GM12878 (cell line): ENCODE data around the gene RNU2-63P.

Experiments used
- CEBPB ChIP-seq, 2 experiments: fragments of 150-350 bp in 1 of 2; IDR thresholded peaks; 2 replicates each; pipeline ENCODE4 v1.6.1; 2012 to 2014; ENCODE audit warnings: low read depth in 2 of 2, low read length in 2 of 2, borderline replicate concordance in 1 of 2, inconsistent platforms in 1 of 2
- CHD2 ChIP-seq: IDR thresholded peaks from 2 replicates; pipeline ENCODE4 v1.6.1; 2011; ENCODE audit warnings: low read depth, low read length, improper control_type of control experiment, borderline replicate concordance
- CTCF ChIP-seq, 3 experiments: IDR thresholded peaks in 2 of 3; conservative IDR thresholded peaks in 1 of 3; 2 replicates each; pipeline ENCODE4 v1.5.1; 2011; ENCODE audit warnings: low read depth in 3 of 3, low read length in 3 of 3, mild to moderate bottlenecking in 3 of 3, control low read depth in 2 of 3, moderate library complexity in 2 of 3, inconsistent platforms in 1 of 3, mixed read lengths in 1 of 3; ENCODE audit not compliant: control insufficient read depth in 2 of 3, insufficient read depth in 1 of 3; ENCODE audit errors: extremely low read depth in 1 of 3
- JUNB ChIP-seq: IDR thresholded peaks from 2 replicates; pipeline ENCODE4 v1.6.1; 2016; ENCODE audit warnings: antibody characterized with exemption, mild to moderate bottlenecking
- MYC ChIP-seq: IDR thresholded peaks from 2 replicates; pipeline ENCODE4 v1.6.1; 2011; ENCODE audit warnings: mild to moderate bottlenecking, low read length, moderate library complexity, inconsistent platforms; ENCODE audit not compliant: insufficient read depth, insufficient replicate concordance, insufficient read length, severe bottlenecking
- PBX3 ChIP-seq: IDR thresholded peaks from 2 replicates; pipeline ENCODE4 v1.6.1; 2011; ENCODE audit warnings: mild to moderate bottlenecking, low read depth, low read length, moderate library complexity; ENCODE audit not compliant: insufficient replicate concordance
- POLR2AphosphoS2 ChIP-seq: IDR thresholded peaks from 2 replicates; pipeline ENCODE4 v1.6.1; 2011; ENCODE audit warnings: low read depth, mild to moderate bottlenecking, low read length, improper control_type of control experiment, moderate library complexity
- POLR2AphosphoS5 ChIP-seq: IDR thresholded peaks from 2 replicates; pipeline ENCODE4 v1.6.1; 2011; ENCODE audit warnings: mild to moderate bottlenecking, low read length, inconsistent platforms
- RELA ChIP-seq: fragments of 450-650 bp; IDR thresholded peaks from 2 replicates; pipeline ENCODE4 v1.8.0; 2014; ENCODE audit warnings: borderline replicate concordance; ENCODE audit not compliant: partially characterized antibody
- RELB ChIP-seq: fragments of 450-650 bp; IDR thresholded peaks from 2 replicates; pipeline ENCODE4 v1.6.1; 2017; ENCODE audit warnings: low read depth, mild to moderate bottlenecking, moderate library complexity
- STAT1 ChIP-seq: fragments of 450-650 bp; conservative IDR thresholded peaks from 2 replicates; pipeline ENCODE4 v1.6.1; 2014; ENCODE audit warnings: antibody characterized with exemption, mild to moderate bottlenecking
- TAF1 ChIP-seq: IDR thresholded peaks from 2 replicates; pipeline ENCODE4 v1.6.1; 2011; ENCODE audit warnings: mild to moderate bottlenecking, low read depth, low read length, borderline replicate concordance
- TCF7 ChIP-seq: IDR thresholded peaks from 2 replicates; pipeline ENCODE4 v1.6.1; 2014; ENCODE audit warnings: antibody characterized with exemption, borderline replicate concordance
- ZNF384 ChIP-seq: IDR thresholded peaks from 2 replicates; pipeline ENCODE4 v1.6.1; 2012; ENCODE audit warnings: low read depth, mild to moderate bottlenecking, low read length, improper control_type of control experiment, borderline replicate concordance

GRCh38 chr2:88053296-88053695 lies 36.9 kb upstream of the RNU2-63P start:
- TF ChIP-seq CEBPB (IDR thresholded peaks at IDR 0.05; ENCODE audit: borderline replicate concordance in 1 of 2, low read depth in 2 of 2, low read length in 2 of 2): no peak
- TF ChIP-seq POLR2AphosphoS5: no peak
- TF ChIP-seq ZNF384: no peak
- no peak for TF ChIP-seq CTCF (IDR thresholded peaks at IDR 0.05 in 2 of 3, conservative IDR thresholded peaks at IDR 0.05 in 1 of 3; ENCODE audit: control insufficient read depth in 2 of 3, extremely low read depth in 1 of 3, insufficient read depth in 1 of 3, low read depth in 3 of 3, low read length in 3 of 3)
- no peak for TF ChIP-seq RELA
- no peak for TF ChIP-seq TCF7
- no peak for TF ChIP-seq TAF1
- no peak for TF ChIP-seq JUNB
- TF ChIP-seq RELB: no peak
- TF ChIP-seq POLR2AphosphoS2: no peak
- TF ChIP-seq MYC: no peak
- TF ChIP-seq PBX3: no peak
- TF ChIP-seq CHD2: no peak
- TF ChIP-seq STAT1: no peak
